HFFc6 (cell line): ENCODE results near the gene WRNIP1. TPM values are rescaled to one million over a fixed set of nuclear protein-coding genes. Genes with fewer than 3 reads are reported as not detected.

Source experiments
- DNase-seq: peaks from one replicate; pipeline ENCODE4 v3.0.0-alpha.2; 2018
- H3K27ac Mint-ChIP-seq: 2 replicates; pipeline ENCODE4 v1.8.0; 2020; ENCODE audit warnings: mild to moderate bottlenecking, mixed read lengths
- H3K27me3 Mint-ChIP-seq: 2 replicates; pipeline ENCODE4 v1.8.0; 2021; ENCODE audit warnings: mild to moderate bottlenecking, moderate library complexity, mixed read lengths; ENCODE audit not compliant: insufficient read depth
- H3K36me3 Mint-ChIP-seq: 2 replicates; pipeline ENCODE4 v1.8.0; 2021; ENCODE audit warnings: low read depth, mixed read lengths
- H3K4me1 Mint-ChIP-seq: 2 replicates; pipeline ENCODE4 v1.8.0; 2020; ENCODE audit warnings: low read depth, mixed read lengths
- H3K4me3 Mint-ChIP-seq: 2 replicates; pipeline ENCODE4 v1.8.0; 2020; ENCODE audit warnings: mild to moderate bottlenecking, moderate library complexity, mixed read lengths
- H3K9me3 Mint-ChIP-seq: 2 replicates; pipeline ENCODE4 v1.8.0; 2020; ENCODE audit warnings: mild to moderate bottlenecking, mixed read lengths
- total RNA-seq, 6 experiments: library from RNA; stranded (reverse); fragmentation: NEBNext Ultra II Directional; extraction: Animal tissue kit (Norgen Biotek cat#: 25700); gene quantifications; 2 replicates in 1 of 6; 3 replicates in 5 of 6; pipeline ENCODE4 v1.2.3, GENCODE V29; 2021
- TF ChIP-seq, protein P1 (sequence below): fragments of 200-600 bp; sonication (generic); IDR thresholded peaks from 2 replicates; pipeline ENCODE4 v1.5.0; 2021; ENCODE audit warnings: antibody characterized with exemption, mild to moderate bottlenecking

The WRNIP1 gene
- total RNA-seq, 6 experiments from 2014 or later, result 31.9 to 40.4 (median 33.5) TPM

DNA sequence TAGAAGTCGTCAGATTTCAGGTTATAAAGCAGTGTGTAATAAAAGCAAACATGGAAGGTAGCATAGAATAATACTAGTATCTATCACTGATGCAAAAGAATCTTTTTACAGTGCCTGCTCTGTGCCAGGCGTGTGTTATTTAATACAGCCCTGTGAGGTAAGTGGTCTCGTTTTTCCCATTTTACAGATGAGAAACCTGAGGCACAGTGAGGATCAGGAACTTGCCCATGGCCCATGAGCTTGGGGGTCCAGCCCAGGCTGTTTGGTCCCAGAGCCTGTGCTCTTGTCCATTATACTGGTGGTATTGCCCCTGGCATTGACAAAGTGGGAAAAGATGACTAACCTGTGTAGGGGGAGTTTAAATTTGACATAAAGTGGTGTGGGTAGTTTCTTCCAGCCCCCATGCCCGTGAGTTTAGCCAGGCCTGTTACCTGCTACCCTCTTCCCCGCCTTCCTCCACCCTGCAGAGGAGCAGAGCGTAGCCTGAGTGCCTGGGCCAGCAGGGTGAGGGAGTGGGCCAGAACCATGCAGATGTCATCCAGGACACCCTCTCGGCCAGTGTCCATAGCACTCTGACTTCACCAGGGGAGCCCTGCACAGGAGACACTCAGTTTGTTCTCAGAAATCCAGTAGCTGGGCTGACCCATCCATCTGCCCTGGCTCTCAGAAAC lies 16.6 kb downstream of the WRNIP1 start:
- H3K27ac Mint-ChIP-seq, result no peak overlapping the region
- peaks cover 12% of the 10 kb centered on the region for H3K36me3 Mint-ChIP-seq
- H3K4me1 Mint-ChIP-seq, result no peaks in the 10 kb centered on the region
- H3K4me3 Mint-ChIP-seq, result no peak overlapping the region
- H3K27me3 Mint-ChIP-seq, result peaks cover 2% of the 10 kb centered on the region; the same call in 1 of the 2 replicates
- TF ChIP-seq, protein P1, sequence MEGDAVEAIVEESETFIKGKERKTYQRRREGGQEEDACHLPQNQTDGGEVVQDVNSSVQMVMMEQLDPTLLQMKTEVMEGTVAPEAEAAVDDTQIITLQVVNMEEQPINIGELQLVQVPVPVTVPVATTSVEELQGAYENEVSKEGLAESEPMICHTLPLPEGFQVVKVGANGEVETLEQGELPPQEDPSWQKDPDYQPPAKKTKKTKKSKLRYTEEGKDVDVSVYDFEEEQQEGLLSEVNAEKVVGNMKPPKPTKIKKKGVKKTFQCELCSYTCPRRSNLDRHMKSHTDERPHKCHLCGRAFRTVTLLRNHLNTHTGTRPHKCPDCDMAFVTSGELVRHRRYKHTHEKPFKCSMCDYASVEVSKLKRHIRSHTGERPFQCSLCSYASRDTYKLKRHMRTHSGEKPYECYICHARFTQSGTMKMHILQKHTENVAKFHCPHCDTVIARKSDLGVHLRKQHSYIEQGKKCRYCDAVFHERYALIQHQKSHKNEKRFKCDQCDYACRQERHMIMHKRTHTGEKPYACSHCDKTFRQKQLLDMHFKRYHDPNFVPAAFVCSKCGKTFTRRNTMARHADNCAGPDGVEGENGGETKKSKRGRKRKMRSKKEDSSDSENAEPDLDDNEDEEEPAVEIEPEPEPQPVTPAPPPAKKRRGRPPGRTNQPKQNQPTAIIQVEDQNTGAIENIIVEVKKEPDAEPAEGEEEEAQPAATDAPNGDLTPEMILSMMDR, result no peak
- no peak for DNase-seq
- H3K9me3 Mint-ChIP-seq, result no peaks in the 10 kb centered on the region

DNA sequence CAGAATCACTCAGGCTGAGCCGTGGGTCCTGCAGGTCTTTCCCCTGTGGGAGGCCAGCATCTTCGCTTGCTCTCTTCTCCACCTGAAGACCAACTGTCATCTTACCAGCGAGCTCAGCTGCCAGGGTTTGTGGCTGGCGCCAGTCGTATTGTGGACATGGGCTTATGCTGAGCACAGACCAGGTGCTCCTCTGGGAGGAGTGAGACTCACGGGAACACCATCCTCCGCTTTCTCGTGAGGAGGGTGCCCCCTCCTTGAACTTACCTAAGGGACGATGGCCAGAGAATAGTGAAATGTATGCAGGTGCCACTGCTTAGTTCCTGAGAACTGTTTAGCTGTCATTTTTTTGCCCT lies 17.1 kb downstream of the WRNIP1 start:
- Mint-ChIP-seq H3K4me1 (no peaks in the 10 kb centered on the region), H3K36me3 (peaks cover 17% of the 10 kb centered on the region), H3K27me3 (peaks cover 2% of the 10 kb centered on the region), H3K4me3 (no peak overlapping the region), H3K9me3 (no peaks in the 10 kb centered on the region), H3K27ac (no peak overlapping the region)
- DNase-seq, result no peak
- TF ChIP-seq, protein P1, result no peak

- Mint-ChIP-seq H3K36me3 (peaks cover 22% of the 10 kb centered on the region), H3K9me3 (no peaks in the 10 kb centered on the region), H3K4me1 (no peaks in the 10 kb centered on the region), H3K4me3 (no peak overlapping the region), H3K27me3 (peaks cover 2% of the 10 kb centered on the region), H3K27ac (no peak overlapping the region)
- no peak for DNase-seq
- TF ChIP-seq, protein P1, result no peak
Observed at GRCh38 chr6:2782825-2783187, 17.6 kb downstream of the WRNIP1 start.

DNA sequence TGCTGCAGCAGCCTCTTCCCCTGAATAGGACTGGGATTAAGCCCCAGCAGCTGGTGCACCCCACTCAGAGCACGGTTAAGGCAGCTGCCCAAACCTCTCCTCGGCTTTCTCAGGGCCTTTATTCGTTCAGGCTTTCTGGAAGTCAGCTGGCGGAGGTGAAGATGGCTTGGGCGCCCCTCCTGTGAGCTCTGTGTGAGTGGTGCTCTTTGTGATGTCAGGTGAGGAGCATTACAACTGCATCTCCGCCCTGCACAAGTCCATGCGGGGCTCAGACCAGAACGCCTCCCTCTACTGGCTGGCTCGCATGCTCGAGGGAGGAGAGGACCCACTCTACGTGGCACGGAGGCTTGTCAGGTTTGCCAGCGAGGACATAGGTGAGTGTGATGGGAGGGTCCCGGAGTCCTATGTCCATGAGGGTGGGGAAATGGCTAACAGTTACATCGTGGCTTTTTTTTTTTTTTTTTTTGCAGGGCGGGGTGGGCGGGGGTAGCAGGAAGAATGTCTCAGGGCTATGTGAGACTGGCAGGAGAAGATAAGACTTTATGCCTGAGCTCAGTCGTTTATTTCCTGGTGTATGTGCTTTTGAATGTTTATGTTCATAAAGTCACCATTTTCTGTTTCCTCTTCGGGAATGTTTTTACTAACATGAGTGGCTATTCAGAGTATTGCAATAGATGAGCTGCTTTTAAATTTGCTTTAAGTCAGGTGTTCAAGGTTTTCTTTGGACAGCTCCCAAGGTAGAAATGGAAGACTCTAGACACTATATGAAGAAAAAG lies 18.2 kb downstream of the WRNIP1 start:
- no peak overlapping the region for H3K4me3 Mint-ChIP-seq
- peaks cover 2% of the 10 kb centered on the region for H3K27me3 Mint-ChIP-seq
- H3K27ac Mint-ChIP-seq, result no peak overlapping the region
- no peak for DNase-seq
- TF ChIP-seq, protein P1, result no peak
- no peaks in the 10 kb centered on the region for H3K9me3 Mint-ChIP-seq
- H3K36me3 Mint-ChIP-seq, result peaks cover 25% of the 10 kb centered on the region
- no peaks in the 10 kb centered on the region for H3K4me1 Mint-ChIP-seq

DNA sequence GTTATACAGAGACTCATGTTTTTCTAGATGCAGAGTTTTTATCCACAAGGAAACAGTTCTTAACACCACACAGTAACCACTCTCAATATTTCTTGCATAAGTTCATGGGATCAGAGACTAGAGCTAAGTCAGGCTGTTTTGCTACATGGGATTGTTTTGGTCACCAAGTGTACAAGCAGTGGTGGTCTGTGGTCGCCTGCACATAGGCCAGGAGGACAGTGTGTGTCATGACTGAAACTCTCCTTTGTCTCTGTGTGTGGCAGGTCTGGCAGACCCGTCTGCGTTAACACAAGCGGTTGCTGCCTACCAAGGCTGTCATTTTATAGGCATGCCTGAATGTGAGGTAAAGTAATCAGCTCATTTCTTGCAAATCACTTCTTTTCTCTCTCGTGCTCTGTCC lies 18.9 kb downstream of the WRNIP1 start:
- peaks cover 4% of the 10 kb centered on the region for H3K4me1 Mint-ChIP-seq
- H3K4me3 Mint-ChIP-seq, result no peak overlapping the region
- peaks cover 25% of the 10 kb centered on the region for H3K36me3 Mint-ChIP-seq
- H3K9me3 Mint-ChIP-seq, result no peaks in the 10 kb centered on the region
- DNase-seq, result no peak
- TF ChIP-seq, protein P1, result no peak
- peaks cover 2% of the 10 kb centered on the region for H3K27me3 Mint-ChIP-seq
- no peak overlapping the region for H3K27ac Mint-ChIP-seq
